Astrocyte (in vitro differentiated cells and primary cell): Measurements from ENCODE around the gene ZHX3. TPM values are rescaled to one million over a fixed set of nuclear protein-coding genes. Genes with fewer than 3 reads are reported as not detected.

ENCODE experiments used
- DNase-seq: peaks from one replicate; pipeline ENCODE4 v3.0.0-alpha.2; 2010; ENCODE audit warnings: low read depth
- FAIRE-seq: peaks from 2 replicates; lab custom pipeline; 2011; peaks lifted over from hg19 to GRCh38; lab: Jason Lieb, UNC
- H2AFZ ChIP-seq: 2 replicates; pipeline ENCODE4 v1.6.0; 2012; ENCODE audit warnings: low read depth, low read length, inconsistent platforms
- H3K27ac ChIP-seq: 2 replicates; pipeline ENCODE4 v1.5.1; 2011; ENCODE audit warnings: low read depth, low read length, inconsistent platforms
- H3K27me3 ChIP-seq: 2 replicates; pipeline ENCODE4 v1.6.0; 2011; ENCODE audit warnings: low read length, inconsistent platforms; ENCODE audit not compliant: insufficient read depth
- H3K36me3 ChIP-seq: 2 replicates; pipeline ENCODE4 v1.5.1; 2011; ENCODE audit warnings: low read length, inconsistent platforms; ENCODE audit not compliant: insufficient read depth
- H3K4me1 ChIP-seq: 2 replicates; pipeline ENCODE4 v1.5.1; 2011; ENCODE audit warnings: low read length, inconsistent platforms; ENCODE audit not compliant: insufficient read depth
- H3K4me2 ChIP-seq: 2 replicates; pipeline ENCODE4 v1.6.0; 2012; ENCODE audit warnings: low read length, inconsistent platforms
- H3K4me3 ChIP-seq: 2 replicates; pipeline ENCODE4 v1.5.1; 2011; ENCODE audit warnings: low read depth, mild to moderate bottlenecking, low read length, inconsistent platforms; ENCODE audit not compliant: insufficient read depth
- H3K79me2 ChIP-seq: 2 replicates; pipeline ENCODE4 v1.6.0; 2012; ENCODE audit warnings: mild to moderate bottlenecking, low read length, inconsistent platforms; ENCODE audit not compliant: insufficient read depth
- H3K9ac ChIP-seq: 2 replicates; pipeline ENCODE4 v1.6.0; 2012; ENCODE audit warnings: mild to moderate bottlenecking, low read length, inconsistent platforms
- H3K9me3 ChIP-seq: 2 replicates; pipeline ENCODE4 v1.5.1; 2012; ENCODE audit warnings: low read depth, mild to moderate bottlenecking, low read length, inconsistent platforms; ENCODE audit not compliant: insufficient read depth
- H4K20me1 ChIP-seq: 2 replicates; pipeline ENCODE4 v1.6.0; 2012; ENCODE audit warnings: low read length, inconsistent platforms; ENCODE audit not compliant: insufficient read depth
- H3K27ac Mint-ChIP-seq: one replicate; pipeline ENCODE4 v1.8.0; 2021; ENCODE audit warnings: mild to moderate bottlenecking, mixed read lengths; ENCODE audit not compliant: unreplicated experiment
- H3K27me3 Mint-ChIP-seq: one replicate; pipeline ENCODE4 v1.8.0; 2021; ENCODE audit warnings: low read depth, mixed read lengths; ENCODE audit not compliant: unreplicated experiment
- H3K36me3 Mint-ChIP-seq: one replicate; pipeline ENCODE4 v1.8.0; 2021; ENCODE audit warnings: low read depth, mixed read lengths; ENCODE audit not compliant: unreplicated experiment
- H3K4me1 Mint-ChIP-seq: one replicate; pipeline ENCODE4 v1.8.0; 2021; ENCODE audit warnings: low read depth, mixed read lengths; ENCODE audit not compliant: unreplicated experiment
- H3K4me3 Mint-ChIP-seq: one replicate; pipeline ENCODE4 v1.8.0; 2021; ENCODE audit warnings: mild to moderate bottlenecking, moderate library complexity, mixed read lengths; ENCODE audit not compliant: unreplicated experiment
- H3K9me3 Mint-ChIP-seq: one replicate; pipeline ENCODE4 v1.8.0; 2021; ENCODE audit warnings: mild to moderate bottlenecking, mixed read lengths; ENCODE audit not compliant: unreplicated experiment
- CTCF ChIP-seq: IDR thresholded peaks from 2 replicates; pipeline ENCODE4 v1.5.1; 2011; ENCODE audit warnings: low read depth, mild to moderate bottlenecking, inconsistent platforms, low read length, moderate library complexity; ENCODE audit not compliant: insufficient read depth
- EZH2 ChIP-seq: IDR thresholded peaks from 2 replicates; pipeline ENCODE4 v1.6.1; 2012; ENCODE audit warnings: mild to moderate bottlenecking, low read length, inconsistent platforms; ENCODE audit not compliant: insufficient read depth
- total RNA-seq: library from RNA; stranded (reverse); gene quantifications from 2 replicates; pipeline ENCODE4 v1.2.1, GENCODE V29; 2021

Gene ZHX3
- total RNA-seq, 1 donor from 2014 or later, result 41.6 TPM

- Mint-ChIP-seq H3K36me3 (peaks cover 3% of the 10 kb centered on the region), H3K4me3 (no peak overlapping the region), H3K27ac (no peak overlapping the region), H3K4me1 (no peaks in the 10 kb centered on the region), H3K27me3 (no peaks in the 10 kb centered on the region), H3K9me3 (no peaks in the 10 kb centered on the region)
- no peak overlapping the region for H3K4me2 ChIP-seq
- no peak overlapping the region for H3K9ac ChIP-seq
- peaks cover 19% of the 10 kb centered on the region for H3K79me2 ChIP-seq
- H3K27ac ChIP-seq, result no peak overlapping the region
- DNase-seq (no peak), FAIRE-seq (no peak)
- peaks cover 6% of the 10 kb centered on the region for H4K20me1 ChIP-seq
- no peaks in the 10 kb centered on the region for H3K27me3 ChIP-seq
- H3K9me3 ChIP-seq, result no peaks in the 10 kb centered on the region
- no peak overlapping the region for H2AFZ ChIP-seq
- TF ChIP-seq EZH2 (no peak), CTCF (no peak)
- no peak overlapping the region for H3K4me3 ChIP-seq
- H3K4me1 ChIP-seq, result no peaks in the 10 kb centered on the region
- peaks cover 6% of the 10 kb centered on the region for H3K36me3 ChIP-seq
Measured at GRCh38 chr20:41268917-41269652, 48.4 kb downstream of the ZHX3 start.

- no peak for FAIRE-seq
- peaks cover 6% of the 10 kb centered on the region for H3K36me3 ChIP-seq
- TF ChIP-seq EZH2, result no peak
- no peak for TF ChIP-seq CTCF
- no peaks in the 10 kb centered on the region for H3K27me3 ChIP-seq
- no peak overlapping the region for H3K4me3 ChIP-seq
- H3K36me3 Mint-ChIP-seq, result peaks cover 3% of the 10 kb centered on the region
- H3K27ac ChIP-seq, result no peak overlapping the region
- H3K27me3 Mint-ChIP-seq, result no peaks in the 10 kb centered on the region
- H3K9me3 ChIP-seq, result no peaks in the 10 kb centered on the region
- H3K4me1 ChIP-seq, result no peaks in the 10 kb centered on the region
- no peak for DNase-seq
- peaks cover 6% of the 10 kb centered on the region for H4K20me1 ChIP-seq
- H3K27ac Mint-ChIP-seq, result no peak overlapping the region
- H3K79me2 ChIP-seq, result peaks cover 19% of the 10 kb centered on the region
- H3K4me2 ChIP-seq, result no peak overlapping the region
- no peak overlapping the region for H3K4me3 Mint-ChIP-seq
- H3K9ac ChIP-seq, result no peak overlapping the region
- no peaks in the 10 kb centered on the region for H3K4me1 Mint-ChIP-seq
- H3K9me3 Mint-ChIP-seq, result no peaks in the 10 kb centered on the region
- no peak overlapping the region for H2AFZ ChIP-seq
Measured at GRCh38 chr20:41268402-41268801, 49.1 kb downstream of the ZHX3 start.

GRCh38 chr20:41265938-41266337, 51.6 kb downstream of the ZHX3 start:
- Histone ChIP-seq H3K9ac (no peak overlapping the region), H3K4me2 (no peak overlapping the region), H3K4me1 (no peaks in the 10 kb centered on the region), H3K36me3 (peaks cover 6% of the 10 kb centered on the region), H3K27ac (no peak overlapping the region), H2AFZ (no peak overlapping the region), H3K4me3 (no peak overlapping the region), H3K79me2 (peaks cover 11% of the 10 kb centered on the region), H4K20me1 (peaks cover 15% of the 10 kb centered on the region), H3K27me3 (no peaks in the 10 kb centered on the region), H3K9me3 (no peaks in the 10 kb centered on the region)
- DNase-seq (no peak), FAIRE-seq (no peak)
- TF ChIP-seq CTCF (no peak), EZH2 (no peak)
- Mint-ChIP-seq H3K9me3 (no peaks in the 10 kb centered on the region), H3K36me3 (peaks cover 3% of the 10 kb centered on the region), H3K4me3 (no peak overlapping the region), H3K27ac (no peak overlapping the region), H3K4me1 (no peaks in the 10 kb centered on the region), H3K27me3 (no peaks in the 10 kb centered on the region)
